PFSK-1 (cell line): ENCODE results near the gene MINAR1.

Experiments
- POLR2AphosphoS5 ChIP-seq: IDR thresholded peaks from 2 replicates; pipeline ENCODE4 v1.6.1; 2012; ENCODE audit warnings: low read depth, mild to moderate bottlenecking, control low read depth, low read length, moderate library complexity
- REST ChIP-seq, 2 experiments: IDR thresholded peaks; 2 replicates each; pipeline versions ENCODE4 v1.6.1 to v1.8.0; 2011 to 2012; ENCODE audit warnings: low read depth in 2 of 2, low read length in 2 of 2, control low read depth in 1 of 2, inconsistent platforms in 1 of 2, mild to moderate bottlenecking in 1 of 2, moderate library complexity in 1 of 2; ENCODE audit not compliant: insufficient read depth in 1 of 2
- TAF1 ChIP-seq: IDR thresholded peaks from 2 replicates; pipeline ENCODE4 v1.6.1; 2012; ENCODE audit warnings: low read length, control low read depth, borderline replicate concordance; ENCODE audit not compliant: insufficient read depth

GRCh38 chr15:79466488-79466887, 34.4 kb downstream of the MINAR1 start:
- TF ChIP-seq TAF1: no peak
- TF ChIP-seq POLR2AphosphoS5: no peak
- TF ChIP-seq REST (IDR thresholded peaks at IDR 0.05; ENCODE audit: insufficient read depth in 1 of 2, low read depth in 2 of 2, low read length in 2 of 2): no peak
